Uterine smooth muscle cell (primary cell): ENCODE measurements around the gene HTR3B. TPM values are rescaled to one million over a fixed set of nuclear protein-coding genes. Genes with fewer than 3 reads are reported as not detected.

Source experiments
- total RNA-seq: library from RNA; depleted of rRNA; stranded (reverse); fragments of >200 nt; gene quantifications from 2 replicates; pipeline ENCODE4 v1.2.3, GENCODE V29; 2014

The HTR3B gene, protein sequence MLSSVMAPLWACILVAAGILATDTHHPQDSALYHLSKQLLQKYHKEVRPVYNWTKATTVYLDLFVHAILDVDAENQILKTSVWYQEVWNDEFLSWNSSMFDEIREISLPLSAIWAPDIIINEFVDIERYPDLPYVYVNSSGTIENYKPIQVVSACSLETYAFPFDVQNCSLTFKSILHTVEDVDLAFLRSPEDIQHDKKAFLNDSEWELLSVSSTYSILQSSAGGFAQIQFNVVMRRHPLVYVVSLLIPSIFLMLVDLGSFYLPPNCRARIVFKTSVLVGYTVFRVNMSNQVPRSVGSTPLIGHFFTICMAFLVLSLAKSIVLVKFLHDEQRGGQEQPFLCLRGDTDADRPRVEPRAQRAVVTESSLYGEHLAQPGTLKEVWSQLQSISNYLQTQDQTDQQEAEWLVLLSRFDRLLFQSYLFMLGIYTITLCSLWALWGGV
- total RNA-seq: not detected in 2 replicates

DNA sequence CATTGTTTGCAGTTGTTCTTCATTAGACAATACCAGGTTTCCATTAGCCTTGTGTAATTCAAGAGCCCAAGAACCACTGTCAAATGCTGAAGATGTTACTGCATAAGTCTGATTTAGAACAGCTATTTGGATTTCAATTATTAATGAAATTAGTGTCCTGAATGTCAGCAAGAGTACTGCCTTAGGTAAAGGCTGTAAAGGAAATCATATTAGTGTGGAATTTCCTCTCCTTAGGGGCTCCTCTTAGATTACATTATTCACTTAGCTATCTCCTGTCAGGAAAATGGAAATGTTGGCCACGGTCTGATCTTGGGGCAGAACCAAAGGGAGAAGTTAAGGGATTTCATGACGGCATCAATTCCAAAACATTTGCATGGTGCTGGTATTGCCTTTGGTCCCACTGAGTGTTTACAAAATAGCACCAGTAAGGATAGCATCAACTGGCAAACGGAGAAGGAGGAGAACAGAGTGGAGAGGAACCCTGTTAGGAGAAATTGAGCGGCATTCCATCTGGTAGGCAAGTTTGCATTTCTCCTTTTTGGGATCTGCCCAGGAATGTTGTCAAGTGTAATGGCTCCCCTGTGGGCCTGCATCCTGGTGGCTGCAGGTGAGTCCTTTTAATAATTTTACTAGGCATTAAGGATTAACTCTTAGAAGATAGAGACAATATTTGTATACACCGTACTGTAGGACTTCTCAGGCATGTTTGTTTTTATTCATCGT lies at the start of gene HTR3B:
HTR3B (plus strand) TSS at position 418 of the 723 bp plus-strand sequence; CDS start at position 556, 138 bp downstream.

DNA sequence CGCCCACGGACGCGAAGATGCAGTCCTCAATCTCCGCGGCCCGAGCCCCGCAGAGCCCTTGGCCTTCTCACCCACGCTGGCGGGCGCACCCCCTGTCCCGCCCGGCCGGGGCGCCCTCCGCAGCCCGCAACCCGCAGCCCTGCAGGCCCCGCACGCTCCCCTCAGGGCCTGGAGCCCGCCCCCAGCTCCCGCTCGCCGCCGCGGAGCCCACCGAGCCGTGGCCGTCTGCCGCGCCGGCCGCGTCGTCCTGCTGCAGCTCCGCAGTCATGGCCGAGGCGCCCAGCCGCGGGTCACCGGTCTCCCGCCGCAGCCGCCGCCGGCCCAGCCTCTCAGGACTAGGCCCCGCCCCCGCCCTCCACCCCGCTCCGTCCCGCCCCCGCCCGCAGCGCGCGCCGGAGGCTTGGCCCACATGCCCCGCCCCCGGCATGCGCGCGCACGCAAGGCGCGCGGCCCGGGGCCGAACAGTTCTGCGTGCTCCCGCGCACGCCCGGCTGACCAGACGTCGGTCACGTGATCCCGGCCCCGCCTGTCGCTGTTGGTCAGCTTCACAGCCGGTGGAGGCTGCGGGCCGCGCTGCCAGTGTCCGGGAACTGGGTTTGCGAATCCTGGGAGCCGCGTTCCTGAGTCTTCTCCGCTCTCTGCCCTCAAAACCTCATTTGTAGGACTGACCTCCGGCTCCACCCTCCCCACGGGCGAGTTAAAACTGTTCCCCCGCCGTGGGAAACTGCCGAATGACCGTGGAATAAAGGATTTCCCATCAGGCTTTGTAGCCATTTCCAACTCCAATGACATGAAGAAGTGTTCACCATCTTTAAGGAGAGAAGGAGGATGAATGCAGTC lies 29.1 kb upstream of the HTR3B start, which contains the start of gene USP28:
USP28 (minus strand) TSS at position 339 of the 840 bp plus-strand sequence; CDS start at position 268, 71 bp downstream.

DNA sequence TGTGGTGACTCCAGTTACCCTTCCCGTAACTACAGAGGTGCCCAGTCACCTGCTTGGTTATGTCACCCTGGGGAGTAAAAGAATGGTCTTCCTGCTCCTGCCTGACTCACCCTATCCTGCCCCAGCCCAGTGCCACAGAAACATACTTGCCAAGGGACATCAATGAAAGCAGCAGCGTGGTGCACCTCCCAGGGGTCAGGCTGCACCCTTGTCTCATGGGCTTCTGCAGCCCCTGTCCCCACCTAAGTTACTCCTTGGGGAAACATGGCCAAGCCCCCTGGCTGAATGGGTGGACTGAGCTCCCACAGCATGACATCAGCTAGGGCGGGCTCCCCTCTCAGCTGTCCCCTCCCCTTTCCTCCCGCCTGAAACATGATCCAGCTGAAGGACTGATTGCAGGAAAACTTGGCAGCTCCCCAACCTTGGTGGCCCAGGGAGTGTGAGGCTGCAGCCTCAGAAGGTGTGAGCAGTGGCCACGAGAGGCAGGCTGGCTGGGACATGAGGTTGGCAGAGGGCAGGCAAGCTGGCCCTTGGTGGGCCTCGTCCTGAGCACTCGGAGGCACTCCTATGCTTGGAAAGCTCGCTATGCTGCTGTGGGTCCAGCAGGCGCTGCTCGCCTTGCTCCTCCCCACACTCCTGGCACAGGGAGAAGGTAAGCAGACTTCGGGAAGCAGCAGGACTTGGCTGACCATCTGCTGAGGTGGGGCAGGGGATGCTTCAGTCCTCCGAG lies 70.3 kb downstream of the HTR3B start, which contains the start of gene HTR3A:
HTR3A (plus strand) TSS at position 368 of the 730 bp plus-strand sequence; CDS start at position 586, 218 bp downstream.

Other genes with a start within 250 kb of the HTR3B start
- under 0.01 and 0.50 TPM in 2 replicates for gene TMPRSS5, start 198.5 kb upstream of the HTR3B start, total RNA-seq
- gene ZW10, start 131.1 kb upstream of the HTR3B start, total RNA-seq: 21.1 and 32.1 TPM in 2 replicates
- gene CLDN25, start 125.0 kb upstream of the HTR3B start, total RNA-seq: not detected in 2 replicates
- 36.0 and 38.5 TPM in 2 replicates for gene USP28, start 29.2 kb upstream of the HTR3B start, total RNA-seq
- gene HTR3A, start 70.3 kb downstream of the HTR3B start, total RNA-seq: under 0.01 TPM in 1 of 2 replicates, not detected in the other
- gene ZBTB16, start 154.9 kb downstream of the HTR3B start, total RNA-seq: under 0.01 TPM in 1 of 2 replicates, not detected in the other